Hepatocyte (in vitro differentiated cells): ENCODE data around the gene RASA1.

Experiments used
- EZH2 ChIP-seq: fragments of 200-600 bp; sonication (generic); IDR thresholded peaks from 2 replicates; pipeline ENCODE4 v1.6.1; 2016; ENCODE audit warnings: antibody characterized with exemption, mild to moderate bottlenecking, borderline replicate concordance
- EZH2phosphoT487 ChIP-seq: fragments of 200-600 bp; sonication (generic); IDR thresholded peaks from one replicate; pipeline ENCODE4 v1.6.1; 2018; ENCODE audit warnings: antibody characterized with exemption, mild to moderate bottlenecking, low read depth, moderate library complexity; ENCODE audit not compliant: unreplicated experiment, severe bottlenecking
- TF ChIP-seq, protein P1 (sequence below): fragments of 200-600 bp; sonication (generic); IDR thresholded peaks from 2 replicates; pipeline ENCODE4 v1.5.1; 2016; ENCODE audit warnings: antibody characterized with exemption, mild to moderate bottlenecking; ENCODE audit not compliant: poor library complexity

DNA sequence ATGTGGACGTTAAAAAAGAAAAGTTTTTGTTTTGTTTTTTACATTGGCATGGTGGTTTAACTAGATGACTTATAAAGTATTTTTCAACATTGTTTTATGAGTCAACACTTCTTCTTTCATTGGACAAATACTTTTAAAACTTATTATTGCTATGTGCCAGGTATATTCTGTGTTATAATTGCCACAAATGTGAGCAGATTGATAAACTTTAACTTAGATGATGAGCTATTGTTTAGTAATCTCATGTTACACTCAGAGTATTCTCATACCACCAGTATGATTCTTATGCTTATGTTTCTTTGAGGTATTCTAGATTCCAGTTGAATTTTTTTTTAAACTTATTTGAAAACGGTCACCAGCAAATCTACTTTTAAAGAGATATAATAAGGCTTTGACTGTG, 60.3 kb downstream of the RASA1 start:
- TF ChIP-seq, protein P1, sequence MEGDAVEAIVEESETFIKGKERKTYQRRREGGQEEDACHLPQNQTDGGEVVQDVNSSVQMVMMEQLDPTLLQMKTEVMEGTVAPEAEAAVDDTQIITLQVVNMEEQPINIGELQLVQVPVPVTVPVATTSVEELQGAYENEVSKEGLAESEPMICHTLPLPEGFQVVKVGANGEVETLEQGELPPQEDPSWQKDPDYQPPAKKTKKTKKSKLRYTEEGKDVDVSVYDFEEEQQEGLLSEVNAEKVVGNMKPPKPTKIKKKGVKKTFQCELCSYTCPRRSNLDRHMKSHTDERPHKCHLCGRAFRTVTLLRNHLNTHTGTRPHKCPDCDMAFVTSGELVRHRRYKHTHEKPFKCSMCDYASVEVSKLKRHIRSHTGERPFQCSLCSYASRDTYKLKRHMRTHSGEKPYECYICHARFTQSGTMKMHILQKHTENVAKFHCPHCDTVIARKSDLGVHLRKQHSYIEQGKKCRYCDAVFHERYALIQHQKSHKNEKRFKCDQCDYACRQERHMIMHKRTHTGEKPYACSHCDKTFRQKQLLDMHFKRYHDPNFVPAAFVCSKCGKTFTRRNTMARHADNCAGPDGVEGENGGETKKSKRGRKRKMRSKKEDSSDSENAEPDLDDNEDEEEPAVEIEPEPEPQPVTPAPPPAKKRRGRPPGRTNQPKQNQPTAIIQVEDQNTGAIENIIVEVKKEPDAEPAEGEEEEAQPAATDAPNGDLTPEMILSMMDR: no peak
- no peak for TF ChIP-seq EZH2
- no peak for TF ChIP-seq EZH2phosphoT487
